NCI-H1436 (cell line): ENCODE results near the gene LETM1.

ENCODE experiments used
- DNase-seq: peaks from one replicate; lab custom pipeline; 2025; lab: John Stamatoyannopoulos, UW

Gene LETM1

DNA sequence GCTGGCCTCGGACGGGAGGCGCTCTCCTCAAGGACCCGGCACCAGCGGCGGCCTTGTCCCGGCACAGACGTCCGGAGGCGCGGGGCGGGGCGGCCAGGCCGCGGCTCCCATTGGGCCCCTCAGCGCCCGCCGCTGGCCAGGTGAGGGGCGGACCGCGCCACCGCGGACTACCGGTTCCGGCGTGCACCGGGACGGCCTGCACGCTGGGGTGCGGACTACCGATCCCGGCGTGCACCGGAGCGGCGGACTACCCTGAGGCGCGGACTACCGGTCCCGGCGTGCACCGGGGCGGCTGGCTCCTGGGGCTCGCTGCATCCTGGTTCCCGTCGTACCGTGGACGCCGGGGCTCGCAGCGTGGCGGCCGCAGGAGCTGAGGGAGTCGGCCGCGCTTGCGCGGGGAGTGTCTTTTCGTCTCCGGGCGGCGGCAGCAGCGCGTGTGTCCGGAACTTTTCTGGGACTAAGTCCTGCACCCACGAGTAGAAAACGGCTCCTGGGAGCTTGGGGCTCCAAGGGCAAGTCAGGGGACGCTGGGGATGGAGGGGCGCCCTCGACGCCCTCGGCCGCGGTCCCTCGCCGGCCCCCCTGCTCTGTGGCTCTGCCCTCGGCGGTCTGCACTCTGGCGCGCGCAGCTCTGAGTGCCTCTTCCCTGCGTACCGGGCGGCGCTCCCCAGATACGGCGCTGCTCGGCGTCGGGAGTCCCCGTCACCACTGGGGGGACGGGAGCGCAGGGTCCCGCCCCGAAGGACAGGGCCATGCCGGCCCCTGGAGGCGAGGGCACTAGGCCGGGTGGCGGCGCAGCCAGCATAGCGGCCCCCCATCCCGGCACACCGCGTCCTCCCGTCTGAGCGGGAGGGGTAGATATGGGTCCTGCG, at the start of gene LETM1:
LETM1 (minus strand) TSS at position 86 of the 872 bp plus-strand sequence. CDS start 206 bp downstream, outside the sequence.
- peak; percentile 86 for DNase-seq

DNA sequence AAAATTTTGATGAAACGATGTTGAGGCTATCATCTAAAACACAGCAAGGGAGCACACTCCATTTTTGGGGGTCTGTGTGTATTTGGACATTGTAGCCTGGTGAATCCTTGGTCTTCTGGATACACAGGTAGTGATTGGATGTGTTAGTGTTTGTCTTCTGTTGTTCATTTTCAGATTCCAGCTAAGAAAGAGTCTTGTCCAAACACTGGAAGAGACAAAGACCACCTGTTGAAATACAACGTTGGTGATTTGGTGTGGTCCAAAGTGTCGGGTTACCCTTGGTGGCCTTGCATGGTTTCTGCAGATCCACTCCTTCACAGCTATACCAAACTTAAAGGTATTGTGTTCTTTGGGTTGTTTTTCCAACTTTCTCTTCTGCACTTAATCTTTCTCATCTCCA, 48.1 kb upstream of the LETM1 start:
- DNase-seq: no peak

DNA sequence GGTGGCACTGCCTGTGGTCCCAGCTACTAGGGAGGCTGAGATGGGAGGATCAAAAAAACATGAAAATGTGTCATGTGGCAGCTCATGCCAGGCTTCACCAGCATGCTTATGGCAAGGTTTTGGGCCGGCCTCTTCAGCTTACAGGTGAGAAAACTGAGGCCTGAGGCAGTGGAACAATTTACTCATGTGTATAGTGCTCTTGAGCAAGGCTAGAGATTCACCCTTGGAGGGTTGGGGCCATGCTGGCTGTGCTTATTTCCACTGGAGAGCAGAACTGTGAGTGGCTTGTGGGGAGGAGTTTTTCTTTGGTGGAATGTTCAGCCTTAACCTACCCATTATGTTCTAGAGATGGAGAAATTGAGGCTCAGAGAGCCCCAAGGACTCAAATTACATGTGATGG, 47.1 kb upstream of the LETM1 start:
- no peak for DNase-seq

DNA sequence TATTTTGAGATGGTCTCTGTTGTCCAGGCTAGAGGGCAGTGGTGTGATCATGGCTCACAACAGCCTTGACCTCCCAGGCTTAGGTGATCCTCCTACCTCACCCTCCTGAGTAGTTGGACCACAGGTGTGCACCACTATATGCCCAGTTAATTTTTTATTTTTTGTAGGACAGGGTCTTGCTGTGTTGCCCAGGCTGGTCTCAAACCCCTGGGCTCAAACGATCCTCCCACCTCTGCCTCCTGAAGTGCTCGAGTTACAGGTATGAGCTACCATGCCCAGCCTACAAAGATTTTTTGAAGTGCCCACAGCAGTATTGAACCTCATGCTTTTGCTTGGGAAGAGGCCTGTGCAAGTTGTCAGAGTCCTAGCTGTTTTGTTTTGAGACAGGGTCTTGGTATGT, 46.3 kb upstream of the LETM1 start:
- no peak for DNase-seq

DNA sequence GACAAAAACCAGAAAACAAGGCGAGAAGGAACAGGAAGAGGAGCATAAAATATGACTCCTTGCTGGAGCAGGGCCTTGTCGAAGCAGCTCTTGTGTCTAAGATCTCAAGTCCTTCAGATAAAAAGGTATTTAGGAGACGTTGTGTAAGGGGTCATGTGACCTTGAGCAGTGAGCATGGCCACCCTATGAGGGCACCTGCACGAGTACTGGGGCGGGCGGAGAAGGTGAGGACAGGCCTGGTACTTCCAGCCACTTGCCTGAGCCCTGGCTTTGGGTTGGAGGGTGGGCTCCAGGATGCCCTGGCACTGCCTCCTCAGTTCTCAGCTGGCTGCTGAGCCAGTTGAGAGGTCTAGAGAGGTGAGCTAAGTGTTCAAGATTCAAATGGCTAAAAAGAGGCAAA, 45.2 kb upstream of the LETM1 start:
- no peak for DNase-seq

DNA sequence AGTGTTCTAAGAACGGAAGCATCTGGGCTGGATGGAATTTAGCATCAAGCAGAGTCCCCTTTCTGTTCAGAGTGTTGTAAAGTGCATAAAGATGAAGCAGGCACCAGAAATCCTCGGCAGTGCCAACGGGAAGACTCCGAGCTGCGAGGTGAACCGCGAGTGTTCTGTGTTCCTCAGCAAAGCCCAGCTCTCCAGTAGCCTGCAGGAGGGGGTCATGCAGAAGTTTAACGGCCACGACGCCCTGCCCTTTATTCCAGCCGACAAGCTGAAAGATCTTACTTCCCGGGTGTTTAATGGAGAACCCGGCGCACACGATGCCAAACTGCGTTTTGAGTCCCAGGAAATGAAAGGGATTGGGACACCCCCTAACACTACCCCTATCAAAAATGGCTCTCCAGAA, 44.7 kb upstream of the LETM1 start:
- DNase-seq: no peak

DNA sequence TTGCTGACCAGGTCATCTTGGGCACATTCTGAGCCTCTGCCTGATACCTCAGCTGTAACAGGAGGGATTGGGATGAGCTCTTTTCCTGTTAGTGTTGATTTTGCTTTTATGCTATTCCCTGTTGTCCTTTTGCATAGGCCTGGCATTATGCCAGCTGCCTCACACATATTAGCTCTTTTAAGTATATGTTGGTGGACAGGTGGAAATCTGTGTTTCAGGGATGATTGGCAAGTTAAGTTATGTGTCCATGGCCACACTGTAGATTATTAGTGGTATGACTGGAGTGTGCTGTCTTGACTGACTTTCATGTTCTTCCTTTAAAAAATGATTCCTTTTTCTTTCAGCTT, 44.1 kb upstream of the LETM1 start:
- DNase-seq: no peak

DNA sequence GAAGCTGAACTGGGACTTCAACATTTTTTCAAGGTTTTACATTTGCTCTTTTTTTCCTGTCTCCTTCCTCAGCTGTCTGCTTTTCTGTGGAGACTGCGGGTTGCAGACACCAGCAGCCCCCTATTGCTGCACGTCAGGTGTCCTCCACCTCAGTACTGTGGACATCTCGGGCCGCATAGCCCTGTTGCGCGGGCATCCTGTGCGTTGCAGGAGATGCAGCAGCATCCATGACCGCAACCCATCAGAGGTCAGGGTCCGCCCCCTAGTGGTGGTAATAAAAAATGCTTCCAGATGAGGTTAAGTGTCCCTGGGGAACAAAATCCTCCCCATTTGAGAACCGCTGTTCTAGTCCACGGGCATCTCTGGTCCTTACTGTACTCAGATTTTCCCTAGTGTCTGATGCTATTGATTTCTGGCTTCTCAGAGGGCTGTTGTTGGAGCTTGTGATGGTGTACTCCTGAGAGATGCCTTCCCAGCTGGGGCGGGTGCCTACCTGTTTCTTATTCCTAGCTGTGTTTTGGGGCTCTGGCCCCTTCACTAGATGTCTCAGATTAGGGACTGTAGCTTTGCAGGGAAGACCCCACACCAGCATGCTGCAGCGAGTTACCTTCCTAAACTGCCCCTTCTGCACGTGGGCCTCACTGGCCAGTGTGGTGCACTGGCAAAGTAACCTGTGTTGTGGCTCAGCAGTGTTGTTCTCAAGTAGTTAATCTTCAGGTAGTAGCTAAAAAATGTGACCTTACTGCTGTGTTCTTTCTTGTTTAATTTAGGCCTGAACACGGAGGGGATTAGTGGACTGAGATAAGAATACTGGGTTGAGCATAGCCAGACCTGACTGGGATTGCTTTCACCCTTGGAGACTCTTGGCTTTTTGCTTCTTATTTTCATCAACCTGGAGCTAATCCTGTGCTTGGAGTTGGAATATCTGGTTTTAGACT, 43.5 kb upstream of the LETM1 start:
- peak; percentile 76 for DNase-seq

DNA sequence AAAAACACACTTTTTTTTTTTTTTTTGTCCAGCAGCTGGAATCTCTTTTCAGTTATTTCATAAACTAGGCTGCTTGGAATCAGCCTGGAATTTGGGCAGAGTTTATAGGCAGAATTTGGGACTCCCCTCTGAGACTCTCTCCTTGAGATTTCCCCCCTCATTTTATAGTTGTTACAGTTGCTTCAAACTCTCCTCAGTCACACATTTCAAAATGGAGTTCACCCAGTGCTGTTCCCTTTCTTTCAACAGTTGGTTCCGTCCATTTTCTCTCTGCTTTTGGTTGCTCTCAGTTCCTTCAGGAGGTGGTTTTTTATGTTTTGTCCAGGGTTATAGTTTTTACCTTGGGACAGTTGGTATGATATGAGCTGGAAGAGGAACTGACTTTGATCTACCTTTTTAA, 42.7 kb upstream of the LETM1 start:
- DNase-seq: no peak

DNA sequence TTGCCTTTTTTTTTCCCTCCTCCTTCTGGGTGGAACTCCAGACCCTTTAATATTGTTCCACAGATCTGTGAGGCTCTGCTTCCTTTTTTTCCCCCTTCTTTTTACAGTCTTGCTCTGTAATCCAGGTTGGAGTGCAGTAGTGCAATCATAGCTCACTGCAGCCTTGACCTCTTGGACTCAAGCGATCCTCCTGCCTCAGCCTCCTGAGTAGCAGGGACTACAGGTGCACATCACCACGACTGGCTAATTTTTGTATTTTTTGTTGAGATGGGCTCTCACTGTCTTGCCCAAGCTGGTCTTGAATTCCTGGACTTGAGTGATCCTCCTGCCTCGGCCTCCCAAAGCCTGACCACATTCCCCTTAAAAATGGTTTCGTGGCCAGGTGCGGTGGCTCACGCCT, 42.1 kb upstream of the LETM1 start:
- no peak for DNase-seq

DNA sequence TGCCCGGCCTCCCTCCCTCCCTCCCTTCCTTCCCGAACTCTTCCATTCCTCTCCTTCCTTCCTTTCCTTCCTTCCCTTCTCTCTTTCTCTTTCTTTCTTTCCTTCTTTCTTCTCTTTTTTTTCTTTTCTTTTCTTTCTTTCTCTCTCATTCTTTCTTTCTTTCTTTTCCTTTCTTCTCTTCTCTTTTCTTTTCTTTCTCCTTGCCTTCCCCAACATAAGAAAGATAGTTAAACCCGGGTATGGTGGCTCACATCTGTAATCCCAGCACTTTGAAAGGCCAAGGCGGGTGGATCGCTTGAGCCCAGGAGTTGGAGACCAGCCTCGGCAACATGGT, 40.7 kb upstream of the LETM1 start:
- DNase-seq: no peak

DNA sequence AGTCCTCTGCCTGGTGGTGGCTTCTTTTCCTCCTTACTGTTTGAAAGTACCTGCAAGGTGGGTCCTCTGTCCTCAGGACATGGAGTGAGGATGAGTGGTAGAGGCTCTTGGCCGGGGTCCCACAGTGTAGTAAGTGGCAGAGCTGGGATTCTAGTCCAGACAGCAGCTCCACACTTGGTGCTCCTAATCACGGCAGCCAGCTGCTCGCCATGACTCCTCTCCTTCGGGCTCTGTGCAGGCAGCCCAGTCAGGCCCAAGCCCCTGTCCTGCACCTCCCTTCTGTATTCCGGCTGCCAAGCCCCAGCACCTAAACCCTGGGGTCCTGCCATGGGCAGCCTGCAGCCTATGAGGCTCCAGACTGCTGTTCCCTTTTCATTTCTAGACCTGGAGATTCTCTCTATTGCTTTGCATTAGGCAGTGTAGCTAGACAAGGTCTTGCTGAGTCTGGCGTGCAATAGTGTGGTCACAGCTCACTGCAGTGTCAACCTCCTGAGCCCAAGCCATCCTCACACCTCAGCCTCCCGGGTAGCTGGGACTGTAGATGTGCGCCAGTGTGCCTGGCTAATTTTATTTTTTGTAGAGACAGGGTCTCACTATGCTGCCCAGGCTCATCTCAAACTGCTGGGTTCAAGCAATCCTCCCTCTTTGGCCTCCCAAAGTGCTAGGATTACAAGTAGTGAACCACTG, 40.2 kb upstream of the LETM1 start:
- DNase-seq: no peak

DNA sequence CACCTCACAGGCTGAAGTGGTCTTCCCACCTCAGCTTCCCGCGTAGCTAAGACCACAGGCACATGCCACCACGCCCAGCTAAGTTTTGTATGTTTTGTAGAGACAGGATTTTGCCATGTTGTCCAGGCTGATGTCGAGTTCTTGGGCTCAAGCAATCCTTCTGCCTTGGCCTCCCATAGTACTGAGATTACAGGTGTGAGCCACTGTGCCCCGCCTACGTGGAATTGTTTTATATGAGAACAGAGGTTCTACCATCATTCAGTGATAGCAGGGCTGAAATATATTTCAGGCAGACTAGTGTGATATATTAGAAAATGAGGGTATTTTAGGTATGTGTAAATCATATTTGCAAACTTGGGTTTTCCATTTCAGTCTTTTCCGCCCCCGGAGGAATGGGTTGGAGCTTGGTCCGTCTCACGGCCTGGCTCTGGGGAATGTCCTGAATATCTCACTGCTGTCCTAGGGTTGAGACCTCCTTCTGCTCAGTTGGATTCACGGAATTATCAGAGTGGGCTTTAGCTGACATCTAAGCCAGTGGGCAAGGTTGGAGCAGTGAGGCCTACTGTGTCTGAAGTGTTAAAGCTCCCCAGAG, 35.1 kb upstream of the LETM1 start:
- DNase-seq: no peak

DNA sequence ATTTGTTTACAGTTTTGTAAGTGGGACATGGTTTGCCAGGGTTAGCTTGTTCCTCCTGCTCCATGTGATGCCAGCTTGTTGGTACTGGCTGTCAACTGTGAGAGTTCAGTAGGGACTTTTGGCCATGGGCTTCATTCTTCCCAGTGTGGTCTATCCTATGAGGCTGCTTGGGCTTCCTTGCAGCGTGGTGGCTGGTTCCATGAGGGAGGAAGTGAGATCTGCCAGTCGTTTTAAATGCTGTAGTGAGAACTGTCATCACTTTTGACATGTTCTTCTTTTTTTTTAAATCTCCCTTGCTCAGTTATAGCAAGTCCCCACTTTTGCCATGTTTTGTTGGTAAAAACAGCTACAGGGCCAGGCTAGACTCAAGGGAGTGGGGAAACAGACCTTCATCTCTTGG, 31.1 kb upstream of the LETM1 start:
- DNase-seq: no peak

DNA sequence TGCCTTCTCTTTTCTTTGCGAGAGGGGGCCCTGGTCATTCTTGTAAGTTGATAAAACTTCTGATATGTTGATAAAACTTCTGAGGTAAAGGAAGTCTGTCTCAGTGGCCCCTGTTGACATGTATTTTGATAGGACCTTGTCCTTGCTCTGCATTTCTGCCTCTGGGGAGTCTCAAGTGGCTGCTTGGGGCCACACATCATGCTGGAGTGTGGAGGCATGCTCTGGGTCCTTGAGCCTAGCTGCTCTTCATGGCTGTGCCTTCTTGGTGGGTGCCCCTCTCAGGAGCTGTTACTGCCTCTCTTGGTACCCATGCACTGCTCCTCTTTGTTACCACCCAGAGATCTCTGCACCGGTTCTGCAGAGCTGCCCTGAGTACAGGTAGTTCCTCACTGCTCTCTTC, 29.5 kb upstream of the LETM1 start:
- no peak for DNase-seq

DNA sequence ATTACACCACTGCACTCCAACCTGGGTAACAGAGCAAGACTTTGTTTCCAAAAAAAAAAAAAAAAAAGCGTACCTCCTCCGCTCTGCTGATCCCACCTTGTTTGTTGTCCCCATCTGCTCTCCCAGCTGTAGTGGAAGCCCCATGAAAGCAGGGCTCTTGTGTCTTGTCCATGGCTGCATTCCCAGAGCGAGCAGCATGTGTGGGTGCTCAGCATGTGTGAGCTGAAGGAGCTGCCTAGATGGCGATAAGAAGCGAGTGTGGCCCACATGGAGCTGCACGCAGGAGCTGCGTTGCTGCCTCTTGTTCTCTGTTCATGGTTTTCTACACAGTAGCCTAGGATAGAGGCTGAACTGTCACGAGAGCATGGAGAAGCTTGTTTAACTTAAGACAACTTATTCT, 27.6 kb upstream of the LETM1 start:
- DNase-seq: no peak

DNA sequence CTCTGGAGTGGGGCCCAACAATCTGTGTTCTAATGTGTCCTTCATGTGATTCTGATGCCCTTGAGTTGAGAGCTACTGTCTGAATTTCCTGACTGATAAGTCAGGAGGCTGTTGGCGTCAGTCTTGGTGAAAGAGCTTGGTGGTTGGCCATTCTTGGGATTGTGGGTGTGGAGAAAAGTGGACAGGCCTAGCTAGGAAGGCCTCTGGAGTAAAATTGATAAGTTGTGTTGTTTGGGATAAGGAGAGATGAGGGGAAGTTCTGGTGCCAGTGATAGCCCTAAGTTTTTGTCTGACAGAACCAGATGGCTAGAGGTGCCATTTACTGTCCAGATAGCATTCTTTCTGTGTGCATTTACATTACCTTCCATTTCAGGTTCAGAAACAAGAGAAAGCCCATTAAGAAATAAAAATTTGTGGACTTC, 26.9 kb upstream of the LETM1 start:
- no peak for DNase-seq

DNA sequence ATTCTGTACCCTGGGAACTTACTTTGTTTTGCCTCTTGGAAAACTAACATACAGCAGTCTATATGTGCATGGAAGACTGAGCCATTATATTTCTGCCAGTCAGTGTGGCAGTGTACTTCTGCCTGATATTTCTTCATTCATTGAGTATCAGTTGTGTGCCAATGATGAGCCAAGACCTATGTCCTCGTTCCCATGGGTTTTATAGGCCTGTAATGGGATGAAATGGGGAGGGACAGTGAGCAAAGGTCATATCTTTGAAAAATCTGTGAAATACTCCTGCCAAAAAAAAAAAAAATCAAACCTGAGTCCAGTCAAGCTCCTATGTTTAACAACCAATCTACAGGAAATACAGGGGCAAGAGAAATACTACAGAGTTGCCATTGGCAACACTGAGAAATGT, 24.4 kb upstream of the LETM1 start:
- DNase-seq: no peak

DNA sequence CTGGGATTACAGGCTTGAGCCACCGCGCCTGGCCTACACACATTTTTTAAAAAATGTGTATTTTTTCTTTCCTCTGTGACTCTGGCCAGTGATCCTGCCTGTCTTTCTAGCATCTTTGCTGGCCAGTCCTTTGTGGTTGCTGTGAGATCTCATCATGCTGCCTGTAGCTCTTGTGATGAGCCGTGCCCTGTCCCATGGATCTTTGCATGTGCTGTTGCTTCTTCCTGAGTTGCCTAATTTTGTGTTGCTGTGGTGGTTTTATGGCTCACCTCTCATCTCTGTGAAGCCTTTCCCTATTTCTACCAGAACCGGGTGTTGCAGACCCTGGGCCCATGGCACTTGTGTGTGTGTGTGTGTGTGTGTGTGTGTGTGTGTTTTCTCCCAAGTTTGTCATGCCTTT, 23.5 kb upstream of the LETM1 start:
- no peak for DNase-seq

DNA sequence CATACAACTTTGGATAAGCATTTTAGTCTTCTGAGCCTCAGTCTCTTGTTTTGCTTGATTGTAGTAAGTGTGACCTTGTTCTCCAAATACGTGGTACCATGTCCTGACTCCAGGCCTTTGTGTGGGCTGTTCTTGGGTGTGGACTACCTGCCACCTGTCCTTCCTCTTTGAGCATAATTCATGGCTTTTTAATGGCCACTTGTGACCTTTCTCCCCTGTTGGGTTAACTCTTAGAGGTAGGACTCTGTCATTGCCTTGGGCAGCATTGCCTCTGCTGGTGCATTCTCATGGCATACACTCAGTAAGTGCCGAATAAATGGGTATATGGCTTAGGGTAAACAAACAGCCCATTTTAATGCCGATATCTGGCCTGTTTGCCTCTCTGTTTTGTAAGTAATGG, 18.2 kb upstream of the LETM1 start:
- DNase-seq: no peak

DNA sequence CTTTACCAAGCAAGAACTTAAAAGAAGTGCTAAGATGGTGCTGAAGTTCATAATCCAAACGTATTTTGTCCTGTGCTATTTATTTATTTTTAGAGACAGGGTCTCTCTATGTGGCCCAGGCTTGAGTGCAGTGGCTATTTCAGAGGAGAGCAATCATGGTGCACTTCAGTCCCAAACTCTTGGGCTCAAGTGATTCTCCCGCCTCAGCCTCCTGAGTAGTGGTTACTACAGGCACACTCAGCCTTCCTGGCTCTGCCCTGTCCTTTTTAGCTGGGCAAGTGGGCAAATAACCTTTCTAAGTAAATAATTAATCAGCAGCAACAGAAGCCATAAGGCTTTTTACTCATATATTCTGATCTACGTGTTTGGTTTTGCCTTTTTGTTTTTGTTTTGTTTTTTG, 17.8 kb upstream of the LETM1 start:
- DNase-seq: no peak

DNA sequence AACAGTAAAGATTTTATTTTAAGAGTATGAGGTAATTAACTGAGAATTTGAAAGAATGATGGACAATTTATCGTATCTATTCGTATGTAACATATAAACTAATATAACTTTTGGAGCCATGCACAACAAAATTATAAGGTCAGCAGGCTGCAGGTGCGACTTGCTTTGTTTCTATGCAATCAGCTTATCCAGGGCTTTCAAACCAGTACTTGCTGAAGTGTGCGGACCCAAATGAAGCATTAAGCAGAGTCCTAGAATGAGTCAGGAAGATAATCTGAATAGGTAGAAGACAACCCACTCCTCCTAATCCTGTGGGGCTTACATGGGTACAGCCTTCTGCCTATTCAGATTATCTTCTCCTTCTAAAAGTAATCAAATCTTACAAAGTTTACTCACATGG, 17.3 kb upstream of the LETM1 start:
- no peak for DNase-seq
